ENCODE measurements around the gene HMBS. TPM values are rescaled to one million over a fixed set of nuclear protein-coding genes. Genes with fewer than 3 reads are reported as not detected.

The HMBS gene
- total RNA-seq, 6 experiments from 2014 or later = 31.1 to 45.6 (median 41.9) TPM

- DNase-seq = no peak
- TF ChIP-seq, protein P1, sequence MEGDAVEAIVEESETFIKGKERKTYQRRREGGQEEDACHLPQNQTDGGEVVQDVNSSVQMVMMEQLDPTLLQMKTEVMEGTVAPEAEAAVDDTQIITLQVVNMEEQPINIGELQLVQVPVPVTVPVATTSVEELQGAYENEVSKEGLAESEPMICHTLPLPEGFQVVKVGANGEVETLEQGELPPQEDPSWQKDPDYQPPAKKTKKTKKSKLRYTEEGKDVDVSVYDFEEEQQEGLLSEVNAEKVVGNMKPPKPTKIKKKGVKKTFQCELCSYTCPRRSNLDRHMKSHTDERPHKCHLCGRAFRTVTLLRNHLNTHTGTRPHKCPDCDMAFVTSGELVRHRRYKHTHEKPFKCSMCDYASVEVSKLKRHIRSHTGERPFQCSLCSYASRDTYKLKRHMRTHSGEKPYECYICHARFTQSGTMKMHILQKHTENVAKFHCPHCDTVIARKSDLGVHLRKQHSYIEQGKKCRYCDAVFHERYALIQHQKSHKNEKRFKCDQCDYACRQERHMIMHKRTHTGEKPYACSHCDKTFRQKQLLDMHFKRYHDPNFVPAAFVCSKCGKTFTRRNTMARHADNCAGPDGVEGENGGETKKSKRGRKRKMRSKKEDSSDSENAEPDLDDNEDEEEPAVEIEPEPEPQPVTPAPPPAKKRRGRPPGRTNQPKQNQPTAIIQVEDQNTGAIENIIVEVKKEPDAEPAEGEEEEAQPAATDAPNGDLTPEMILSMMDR (IDR thresholded peaks at IDR 0.05) = no peak
- no peaks in the 10 kb centered on the region; the same call in 1 of the 2 replicates for H3K27me3 Mint-ChIP-seq (ENCODE audit: insufficient read depth)
- no peak overlapping the region for H3K4me3 Mint-ChIP-seq
- no peaks in the 10 kb centered on the region for H3K9me3 Mint-ChIP-seq
- H3K36me3 Mint-ChIP-seq (ENCODE audit: low read depth) = peaks cover 32% of the 10 kb centered on the region; the same call in 1 of the 2 replicates
- peak overlapping the region; percentile 53; the same call in 1 of the 2 replicates for H3K27ac Mint-ChIP-seq
- peaks cover 26% of the 10 kb centered on the region for H3K4me1 Mint-ChIP-seq (ENCODE audit: low read depth)
Observed at GRCh38 chr11:119112314-119113020, 27.8 kb downstream of the HMBS start.

DNA sequence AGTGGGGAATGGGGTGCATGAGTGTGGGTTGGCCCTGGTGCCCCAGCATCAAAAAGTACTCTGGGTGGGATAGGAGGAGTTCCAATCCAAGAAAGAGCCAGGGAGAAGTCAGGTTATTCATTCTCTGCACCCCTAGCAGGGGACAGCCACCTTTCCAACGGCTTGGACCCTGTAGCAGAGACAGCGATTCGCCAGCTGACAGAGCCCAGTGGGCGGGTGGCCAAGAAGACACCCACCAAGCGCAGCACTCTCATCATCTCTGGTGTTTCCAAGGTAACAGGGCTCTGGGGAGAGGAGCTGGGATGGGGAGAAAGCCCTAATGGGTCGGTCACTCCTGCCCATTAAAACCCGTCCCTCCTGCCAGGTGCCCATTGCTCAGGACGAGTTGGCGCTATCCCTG, 29.0 kb downstream of the HMBS start:
- Mint-ChIP-seq H3K9me3 (no peaks in the 10 kb centered on the region), H3K36me3 (ENCODE audit: low read depth) (peaks cover 32% of the 10 kb centered on the region; the same call in 1 of the 2 replicates), H3K4me1 (ENCODE audit: low read depth) (peaks cover 18% of the 10 kb centered on the region)

DNA sequence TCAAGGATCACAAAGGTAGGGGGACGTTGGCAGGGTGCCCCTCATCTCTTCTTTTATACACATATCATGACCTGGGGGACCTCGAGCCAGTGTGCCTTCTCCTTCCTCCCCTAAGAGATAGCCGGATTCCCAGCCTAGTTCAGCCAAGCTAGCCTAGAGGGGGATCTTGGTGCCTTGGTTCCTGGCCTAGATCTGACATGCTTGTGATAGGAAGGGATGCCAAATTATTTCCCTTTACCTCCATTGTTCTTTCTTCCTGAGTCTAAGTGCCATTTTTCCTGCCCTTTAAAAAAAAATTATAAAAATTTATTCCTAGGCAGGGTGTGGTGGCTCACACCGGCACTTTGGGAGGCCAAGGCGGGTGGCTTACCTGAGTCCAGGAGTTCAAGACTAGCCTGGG, 29.7 kb downstream of the HMBS start:
- no peaks in the 10 kb centered on the region; the same call in 1 of the 2 replicates for H3K27me3 Mint-ChIP-seq (ENCODE audit: insufficient read depth)
- no peaks in the 10 kb centered on the region for H3K9me3 Mint-ChIP-seq
- H3K4me1 Mint-ChIP-seq (ENCODE audit: low read depth) = peaks cover 12% of the 10 kb centered on the region
- H3K36me3 Mint-ChIP-seq (ENCODE audit: low read depth) = peaks cover 32% of the 10 kb centered on the region; the same call in 1 of the 2 replicates
- TF ChIP-seq, protein P1 (IDR thresholded peaks at IDR 0.05) = no peak
- H3K27ac Mint-ChIP-seq = no peak overlapping the region
- no peak overlapping the region for H3K4me3 Mint-ChIP-seq
- DNase-seq = no peak

More for the DNA sequence above, 29.0 kb downstream of the HMBS start:
- TF ChIP-seq, protein P1 (IDR thresholded peaks at IDR 0.05) = no peak
- no peak overlapping the region for H3K27ac Mint-ChIP-seq
- no peak overlapping the region for H3K4me3 Mint-ChIP-seq
- no peak for DNase-seq
- no peaks in the 10 kb centered on the region; the same call in 1 of the 2 replicates for H3K27me3 Mint-ChIP-seq (ENCODE audit: insufficient read depth)

DNA sequence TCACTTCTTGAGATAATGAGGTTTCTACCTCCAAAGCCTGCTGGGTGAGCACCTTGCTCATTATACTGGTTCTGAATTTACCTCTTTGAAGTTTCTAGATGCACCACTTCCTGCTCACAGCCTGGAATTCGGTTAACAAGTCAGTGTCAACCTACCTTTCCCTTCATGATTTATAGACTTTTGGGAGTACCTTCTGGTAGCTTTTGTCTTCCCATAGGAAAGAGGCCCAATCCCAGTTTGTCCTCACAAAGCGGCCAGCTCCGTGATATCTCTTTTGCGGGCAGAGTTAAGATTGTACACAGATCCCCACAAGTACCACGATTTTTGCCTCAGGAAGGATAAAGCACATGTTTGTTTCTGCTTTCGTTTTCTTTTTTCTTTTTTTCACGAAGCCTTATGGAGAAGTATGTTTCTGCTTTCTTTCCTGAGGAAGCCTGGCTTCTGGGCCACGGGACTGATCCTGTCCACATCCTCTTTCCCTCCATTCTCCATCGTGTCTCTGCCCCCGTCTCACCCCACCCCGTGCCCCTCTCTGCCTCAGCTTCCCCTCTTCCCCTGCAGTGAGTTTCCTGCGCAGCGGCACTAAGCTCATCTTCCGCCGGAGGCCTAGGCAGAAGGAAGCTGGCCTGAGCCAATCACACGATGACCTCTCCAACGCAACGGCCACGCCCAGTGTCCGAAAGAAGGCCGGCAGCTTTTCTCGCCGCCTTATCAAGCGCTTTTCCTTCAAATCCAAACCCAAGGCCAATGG, 31.0 kb downstream of the HMBS start:
- Mint-ChIP-seq H3K27me3 (ENCODE audit: insufficient read depth) (no peaks in the 10 kb centered on the region; the same call in 1 of the 2 replicates), H3K27ac (no peak overlapping the region), H3K36me3 (ENCODE audit: low read depth) (peaks cover 27% of the 10 kb centered on the region; the same call in 1 of the 2 replicates), H3K4me3 (no peak overlapping the region), H3K9me3 (no peaks in the 10 kb centered on the region), H3K4me1 (ENCODE audit: low read depth) (peaks cover 18% of the 10 kb centered on the region)
- TF ChIP-seq, protein P1 (IDR thresholded peaks at IDR 0.05) = no peak
- no peak for DNase-seq

DNA sequence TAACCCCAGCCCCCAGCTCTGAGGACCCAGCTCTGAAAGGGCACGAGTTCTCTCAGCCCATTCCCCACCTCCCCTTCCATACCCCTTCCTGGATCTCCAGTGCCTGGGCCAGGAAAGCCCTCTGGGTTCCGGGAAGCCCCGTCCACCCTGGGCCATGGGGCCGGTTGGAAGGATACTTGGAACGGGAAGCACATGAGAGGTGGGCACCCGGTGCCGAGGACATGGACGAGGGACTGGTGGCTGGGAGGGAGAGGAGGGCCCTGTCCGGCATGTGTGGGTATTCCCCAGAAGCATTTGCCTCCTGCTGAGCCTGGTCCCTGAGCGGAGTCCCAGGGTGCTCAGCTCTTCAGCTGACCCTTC, 31.5 kb downstream of the HMBS start:
- TF ChIP-seq, protein P1 (IDR thresholded peaks at IDR 0.05) = no peak
- no peak for DNase-seq
- no peak overlapping the region for H3K27ac Mint-ChIP-seq
- H3K4me3 Mint-ChIP-seq = no peak overlapping the region
- H3K36me3 Mint-ChIP-seq (ENCODE audit: low read depth) = peaks cover 26% of the 10 kb centered on the region; the same call in 1 of the 2 replicates
- H3K9me3 Mint-ChIP-seq = no peaks in the 10 kb centered on the region
- no peaks in the 10 kb centered on the region; the same call in 1 of the 2 replicates for H3K27me3 Mint-ChIP-seq (ENCODE audit: insufficient read depth)
- peaks cover 22% of the 10 kb centered on the region for H3K4me1 Mint-ChIP-seq (ENCODE audit: low read depth)

All from HFFc6 (cell line).